Stomach (tissue), 4 donors: ENCODE results near the gene KCNN4.

Experiments used
- POLR2A ChIP-seq, 4 donors: fragments of 450-650 bp; IDR thresholded peaks; one replicate each; pipeline ENCODE4 v1.6.1; 2016; ENCODE audit warnings: antibody characterized with exemption in 4 of 4, control low read depth in 2 of 4, mild to moderate bottlenecking in 1 of 4, moderate library complexity in 1 of 4
- TF ChIP-seq, protein P1 (sequence below), 7 experiments: fragments of 450-650 bp in 4 of 7; fragments of 200-600 bp in 3 of 7; sonication (generic) in 3 of 7; IDR thresholded peaks; one replicate each; pipeline ENCODE4 v1.5.1; 2016 to 2019; ENCODE audit warnings: antibody characterized with exemption in 7 of 7, control low read depth in 2 of 7, mild to moderate bottlenecking in 1 of 7

DNA sequence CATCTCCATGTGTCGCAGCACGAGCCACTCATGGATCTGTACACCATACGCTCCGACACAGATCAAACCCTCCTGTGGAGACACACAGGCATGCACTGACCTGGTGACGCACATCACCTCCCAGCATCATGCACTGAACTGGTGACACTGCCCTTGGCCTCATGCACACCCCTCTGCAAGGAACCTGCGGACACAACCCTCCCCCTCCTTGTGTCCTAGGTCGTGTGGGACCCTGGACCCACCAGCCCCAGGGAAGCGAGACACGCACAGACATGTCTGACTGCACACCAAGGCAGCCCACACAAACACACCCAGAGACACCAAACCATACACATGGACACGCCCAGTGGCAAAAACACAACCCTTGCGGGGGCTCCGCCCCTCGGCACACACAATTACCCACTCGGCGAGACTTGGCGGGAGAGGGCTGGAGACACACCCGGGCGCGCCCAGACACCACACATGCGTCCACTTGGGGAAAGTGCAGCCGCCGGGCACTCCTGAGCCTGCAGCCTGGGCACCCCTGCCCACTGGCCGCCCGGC, 2.0 kb upstream of the KCNN4 start:
- TF ChIP-seq POLR2A (IDR thresholded peaks at IDR 0.05): no peak
- TF ChIP-seq, protein P1, sequence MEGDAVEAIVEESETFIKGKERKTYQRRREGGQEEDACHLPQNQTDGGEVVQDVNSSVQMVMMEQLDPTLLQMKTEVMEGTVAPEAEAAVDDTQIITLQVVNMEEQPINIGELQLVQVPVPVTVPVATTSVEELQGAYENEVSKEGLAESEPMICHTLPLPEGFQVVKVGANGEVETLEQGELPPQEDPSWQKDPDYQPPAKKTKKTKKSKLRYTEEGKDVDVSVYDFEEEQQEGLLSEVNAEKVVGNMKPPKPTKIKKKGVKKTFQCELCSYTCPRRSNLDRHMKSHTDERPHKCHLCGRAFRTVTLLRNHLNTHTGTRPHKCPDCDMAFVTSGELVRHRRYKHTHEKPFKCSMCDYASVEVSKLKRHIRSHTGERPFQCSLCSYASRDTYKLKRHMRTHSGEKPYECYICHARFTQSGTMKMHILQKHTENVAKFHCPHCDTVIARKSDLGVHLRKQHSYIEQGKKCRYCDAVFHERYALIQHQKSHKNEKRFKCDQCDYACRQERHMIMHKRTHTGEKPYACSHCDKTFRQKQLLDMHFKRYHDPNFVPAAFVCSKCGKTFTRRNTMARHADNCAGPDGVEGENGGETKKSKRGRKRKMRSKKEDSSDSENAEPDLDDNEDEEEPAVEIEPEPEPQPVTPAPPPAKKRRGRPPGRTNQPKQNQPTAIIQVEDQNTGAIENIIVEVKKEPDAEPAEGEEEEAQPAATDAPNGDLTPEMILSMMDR (IDR thresholded peaks at IDR 0.05): no peak
